ENCODE data around the gene ADPRS.
A peak's percentile ranks its signal among the peaks of the same experiment; 100 is the strongest.

ADPRS gene

GRCh38 chr1:36112823-36113222, 24.1 kb downstream of the ADPRS start:
- DNase-seq, result no peak

- DNase-seq, result no peak
Measured at GRCh38 chr1:36114371-36114770, 25.7 kb downstream of the ADPRS start.

DNA sequence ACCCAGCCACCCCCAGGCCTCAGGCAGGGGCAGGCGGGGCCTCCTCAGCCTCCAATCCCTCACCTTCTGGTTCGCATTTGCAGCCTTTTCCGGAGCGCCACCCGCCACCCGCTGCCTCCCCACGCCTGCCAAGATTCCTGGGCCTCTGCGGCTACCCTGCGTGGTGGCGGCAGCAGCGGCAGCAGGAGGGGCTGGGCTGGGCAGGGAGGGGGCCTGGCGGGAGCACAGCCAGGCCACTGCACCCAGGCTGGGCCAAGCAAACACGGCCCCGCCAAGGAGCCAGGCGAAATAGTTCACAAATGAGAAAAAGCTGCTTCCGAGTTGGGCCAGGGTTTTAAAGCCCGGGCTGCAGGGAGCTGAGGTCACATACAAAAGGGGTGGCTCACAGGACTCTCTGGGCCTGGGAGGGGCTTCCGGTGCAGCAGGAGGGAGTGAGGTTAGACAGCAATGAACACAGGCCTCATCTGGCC, 26.5 kb downstream of the ADPRS start:
- DNase-seq, result no peak

DNA sequence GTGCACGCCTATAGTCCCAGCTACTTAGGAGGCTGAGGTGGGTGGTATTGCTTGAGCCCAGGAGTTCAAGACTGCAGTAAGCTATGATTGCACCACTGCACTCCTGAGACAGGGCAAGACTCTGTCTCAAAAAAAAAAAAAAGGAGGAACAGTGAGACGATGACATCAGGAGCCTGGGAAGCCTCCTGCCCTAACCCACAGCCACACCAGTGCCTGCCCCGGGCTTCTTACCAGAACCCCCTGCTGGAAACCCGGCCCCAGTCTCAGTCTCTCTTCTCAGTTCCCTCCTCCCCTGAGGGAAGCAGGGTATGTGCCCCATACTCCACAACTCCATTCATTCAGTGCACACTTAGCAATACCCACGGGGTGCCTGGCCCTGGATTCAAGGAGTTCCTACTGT, 27.2 kb downstream of the ADPRS start:
- DNase-seq, result no peak

GRCh38 chr1:36116901-36117300, 28.2 kb downstream of the ADPRS start:
- no peak for DNase-seq

- DNase-seq, result no peak
Measured at GRCh38 chr1:36118447-36119204, 29.9 kb downstream of the ADPRS start.

DNA sequence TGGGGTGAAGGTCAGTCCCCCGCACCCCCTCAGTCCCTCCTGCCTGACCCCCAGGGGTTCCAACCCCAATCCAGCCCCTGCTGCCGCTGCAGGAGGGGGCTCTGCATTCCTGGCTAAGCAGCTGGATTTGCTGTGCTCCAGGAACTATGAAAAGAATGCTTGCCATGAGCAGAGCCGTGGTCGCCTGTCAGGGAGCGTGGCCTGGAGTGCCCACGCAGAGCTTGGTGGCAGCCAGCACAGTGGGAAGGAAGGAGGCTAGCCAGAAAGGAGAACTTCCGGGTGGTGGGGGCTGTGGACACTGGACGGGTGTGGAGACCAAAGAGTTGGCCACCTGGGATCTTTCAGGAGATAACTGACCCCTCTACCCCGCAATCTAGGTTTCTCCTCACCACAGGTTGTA, 30.8 kb downstream of the ADPRS start:
- no peak for DNase-seq

DNA sequence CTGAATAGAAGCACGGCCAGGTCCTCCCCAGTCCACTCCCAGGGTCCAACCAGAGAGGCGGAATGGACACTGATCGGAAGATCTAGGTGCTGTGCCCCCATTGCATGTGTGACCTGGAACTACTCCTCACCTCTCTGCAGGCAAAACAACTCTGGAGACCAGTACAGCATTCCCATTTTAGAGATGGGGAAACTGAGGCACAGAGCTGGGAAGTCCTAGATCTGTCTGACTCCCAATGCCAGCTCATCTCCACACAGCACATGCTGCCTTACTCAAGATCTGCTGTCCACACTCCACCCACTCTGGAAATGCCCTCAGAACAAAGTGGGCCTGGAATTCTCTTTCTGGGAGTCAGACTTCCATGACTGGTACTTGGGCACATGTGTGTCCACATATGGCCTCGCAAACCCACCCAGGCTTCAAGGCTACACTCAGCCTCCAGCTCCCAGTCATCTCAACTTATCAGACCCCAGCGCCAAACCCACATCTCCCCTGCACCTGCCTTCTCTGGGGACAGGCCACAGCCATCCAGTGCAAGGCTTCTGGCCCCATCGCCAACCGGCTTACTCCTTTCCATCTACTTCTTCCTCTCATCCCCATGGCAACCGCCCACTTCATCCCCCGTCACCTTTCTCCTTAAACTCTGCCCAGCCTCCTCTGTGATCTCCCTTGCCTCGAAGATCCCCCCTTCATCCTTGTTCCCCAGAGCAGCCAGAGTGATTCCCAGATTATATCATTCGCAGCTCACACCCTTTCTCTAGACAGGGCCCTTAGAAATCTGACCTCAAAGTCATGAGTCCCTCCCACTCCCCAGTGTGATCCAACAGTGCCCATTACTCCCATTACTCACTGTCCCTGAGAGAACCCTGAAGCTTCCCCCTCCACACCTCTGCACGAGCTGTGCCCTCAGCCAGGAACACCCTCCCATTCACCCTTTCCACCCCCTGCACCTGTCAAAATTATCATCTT, 33.7 kb downstream of the ADPRS start:
- no peak for DNase-seq

- peak; percentile 18 for DNase-seq
Measured at GRCh38 chr1:36123356-36123755, 34.7 kb downstream of the ADPRS start.

- DNase-seq, result no peak
Measured at GRCh38 chr1:36124404-36125128, 35.9 kb downstream of the ADPRS start.

DNA sequence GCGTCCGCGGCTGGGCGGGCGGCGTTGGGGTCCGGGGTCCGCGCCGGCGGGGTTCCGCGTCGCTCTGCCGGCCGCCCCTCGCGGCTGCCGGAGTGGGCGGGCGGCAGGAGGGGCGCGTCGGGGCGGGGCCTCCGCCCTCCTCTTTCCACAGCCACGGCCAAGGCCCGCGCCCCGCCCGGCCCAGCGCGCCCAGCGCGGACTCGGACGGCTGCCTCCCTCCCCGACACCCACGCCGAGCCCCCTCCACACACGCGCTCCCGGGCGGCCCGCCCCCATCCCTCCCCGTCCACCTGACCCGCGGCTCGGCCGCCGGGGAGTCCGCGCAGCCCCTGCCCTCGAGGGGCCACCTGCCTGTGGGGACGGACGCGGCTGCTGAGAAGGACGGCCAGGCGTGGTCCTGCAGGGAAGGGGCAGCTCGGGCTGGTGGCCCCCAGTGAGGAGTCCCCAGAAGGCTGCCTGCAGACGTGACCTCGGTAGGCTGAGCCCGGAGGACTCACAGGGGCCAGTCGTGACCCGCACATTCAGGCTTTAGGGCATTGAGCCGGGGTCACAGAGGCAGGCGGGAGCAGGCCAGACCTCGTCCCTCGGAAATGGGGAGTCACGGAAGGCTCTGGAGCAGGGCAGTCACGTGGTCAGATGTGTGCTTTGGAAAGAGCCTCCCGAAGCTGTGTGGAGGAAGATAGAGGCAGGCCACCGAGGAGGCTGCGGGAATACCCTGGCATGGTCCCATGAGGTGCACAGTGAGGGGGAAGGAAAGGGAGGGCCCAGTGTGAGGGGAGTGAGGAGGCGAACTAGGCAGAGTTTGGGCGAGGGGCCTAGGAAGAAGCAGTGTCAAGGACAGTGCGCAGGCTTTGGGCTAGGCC, 36.7 kb downstream of the ADPRS start, which contains the start of gene COL8A2:
Gene COL8A2 (minus strand): TSS at position 94 of the 863 bp plus-strand sequence. CDS start 24,980 bp downstream, outside the sequence.
- DNase-seq, result no peak

DNA sequence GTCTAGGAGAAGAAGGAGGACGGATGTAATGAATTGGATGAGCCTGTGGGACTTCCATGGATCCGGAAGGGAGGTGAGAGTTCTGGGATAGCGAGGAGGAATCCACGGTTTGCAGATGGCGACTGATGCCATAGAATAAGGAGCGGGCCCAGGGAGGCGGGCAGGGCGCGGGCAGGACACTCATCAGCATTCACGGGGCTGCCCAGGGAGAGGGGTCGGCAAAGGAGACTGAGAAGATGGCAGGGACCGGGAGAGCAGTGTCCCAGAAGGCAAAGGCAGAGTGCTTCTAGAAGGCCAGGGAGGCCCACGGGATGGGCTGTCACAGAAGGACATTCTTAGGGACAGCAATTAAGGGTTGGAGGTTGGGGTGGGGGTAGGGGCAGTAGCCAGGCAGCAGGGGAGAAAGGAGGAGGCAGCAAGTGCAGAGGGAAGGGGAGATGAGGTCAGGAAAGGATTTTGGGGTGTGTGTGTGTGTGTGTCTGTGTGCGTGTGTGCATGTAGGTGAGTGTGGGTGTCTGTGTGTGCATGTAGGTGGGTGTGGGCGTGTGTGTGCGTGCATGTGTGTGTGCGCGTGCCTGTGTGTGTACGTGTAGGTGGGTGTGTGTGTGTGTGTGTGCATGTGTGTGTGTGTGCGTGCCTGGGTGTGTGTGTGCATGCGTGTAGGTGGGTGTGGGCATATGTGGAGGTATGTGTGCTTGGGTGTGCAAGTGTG, 37.5 kb downstream of the ADPRS start:
- no peak for DNase-seq

- DNase-seq, result no peak
Measured at GRCh38 chr1:36126797-36127500, 38.3 kb downstream of the ADPRS start.

DNA sequence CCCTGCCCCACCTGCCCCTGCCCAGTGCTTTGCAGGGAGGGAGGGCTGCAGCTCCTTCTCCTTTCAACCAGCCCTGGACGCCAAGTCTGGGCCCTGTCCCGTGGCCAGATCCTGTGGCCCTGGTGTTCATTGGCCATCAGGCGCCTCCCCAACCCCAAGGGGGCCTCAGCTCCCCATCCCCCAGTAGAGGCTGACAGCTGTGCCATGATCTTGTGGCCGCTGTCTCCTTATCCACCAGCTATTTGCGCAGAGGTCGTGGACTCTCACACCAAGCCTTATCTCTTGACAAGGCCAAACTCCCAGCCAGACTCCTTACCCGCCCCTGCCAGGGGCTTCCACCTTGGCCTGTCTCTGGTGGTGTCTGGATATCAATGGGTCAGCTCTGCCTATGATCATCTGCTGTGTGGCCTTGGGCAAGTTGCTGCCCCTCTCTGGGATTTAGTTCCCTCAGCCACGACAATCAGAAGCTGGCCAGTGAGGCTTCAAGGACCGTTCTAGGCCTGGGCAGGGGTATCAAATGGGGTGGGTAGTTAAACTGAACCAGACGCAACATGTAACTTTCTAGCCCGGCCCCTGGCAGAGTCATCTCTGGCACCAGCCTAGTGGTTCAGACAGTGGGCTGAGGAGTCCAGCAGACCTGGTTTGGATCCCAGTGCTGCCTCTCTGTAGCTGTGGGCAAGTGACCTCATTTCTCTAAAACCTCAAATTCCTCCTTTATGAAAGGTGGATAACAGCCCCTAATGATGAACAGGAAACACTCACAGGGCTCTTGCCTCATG, 39.6 kb downstream of the ADPRS start:
- no peak for DNase-seq

GRCh38 chr1:36128905-36129206, 40.2 kb downstream of the ADPRS start:
- no peak for DNase-seq

- no peak for DNase-seq
Measured at GRCh38 chr1:36132029-36132428, 43.3 kb downstream of the ADPRS start.

DNA sequence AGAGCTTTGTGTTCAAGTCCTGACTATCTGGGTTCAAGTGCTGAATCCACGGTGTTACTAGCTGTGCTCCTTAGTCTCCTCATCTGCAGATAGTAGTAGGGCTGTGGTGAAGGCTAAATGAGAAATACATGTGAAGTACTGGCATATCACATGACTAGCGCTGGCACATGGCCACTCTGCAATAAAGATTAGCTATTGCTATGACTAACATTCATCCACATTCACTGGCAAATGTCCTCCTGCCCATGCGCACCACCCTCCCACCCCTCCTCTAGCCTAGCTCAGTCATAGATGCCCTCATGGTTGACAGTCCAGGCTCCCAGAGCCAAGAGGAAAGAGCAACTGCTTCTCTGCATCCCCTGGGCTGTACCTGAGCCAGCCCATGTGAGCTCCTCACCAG, 44.8 kb downstream of the ADPRS start:
- DNase-seq, result no peak

DNA sequence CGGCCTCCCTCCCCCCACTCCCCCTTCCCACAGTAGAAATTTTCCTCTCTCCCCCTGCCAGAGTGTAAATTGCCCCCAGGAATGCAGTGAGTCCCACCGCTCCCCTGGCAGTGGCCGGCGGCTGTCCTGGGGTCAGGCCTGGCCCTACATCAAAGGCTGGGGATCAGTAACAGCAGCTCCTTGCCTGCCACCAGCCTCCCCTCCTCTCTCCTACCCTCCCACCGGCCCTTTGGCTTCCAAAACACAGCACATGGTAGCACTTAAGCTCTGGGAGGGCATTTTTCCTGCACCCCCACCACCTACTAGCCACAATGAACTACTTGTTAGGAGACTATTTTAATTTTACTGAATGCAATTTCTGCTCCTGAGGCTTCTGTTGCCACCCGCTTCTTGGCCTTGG, 45.3 kb downstream of the ADPRS start:
- no peak for DNase-seq

DNA sequence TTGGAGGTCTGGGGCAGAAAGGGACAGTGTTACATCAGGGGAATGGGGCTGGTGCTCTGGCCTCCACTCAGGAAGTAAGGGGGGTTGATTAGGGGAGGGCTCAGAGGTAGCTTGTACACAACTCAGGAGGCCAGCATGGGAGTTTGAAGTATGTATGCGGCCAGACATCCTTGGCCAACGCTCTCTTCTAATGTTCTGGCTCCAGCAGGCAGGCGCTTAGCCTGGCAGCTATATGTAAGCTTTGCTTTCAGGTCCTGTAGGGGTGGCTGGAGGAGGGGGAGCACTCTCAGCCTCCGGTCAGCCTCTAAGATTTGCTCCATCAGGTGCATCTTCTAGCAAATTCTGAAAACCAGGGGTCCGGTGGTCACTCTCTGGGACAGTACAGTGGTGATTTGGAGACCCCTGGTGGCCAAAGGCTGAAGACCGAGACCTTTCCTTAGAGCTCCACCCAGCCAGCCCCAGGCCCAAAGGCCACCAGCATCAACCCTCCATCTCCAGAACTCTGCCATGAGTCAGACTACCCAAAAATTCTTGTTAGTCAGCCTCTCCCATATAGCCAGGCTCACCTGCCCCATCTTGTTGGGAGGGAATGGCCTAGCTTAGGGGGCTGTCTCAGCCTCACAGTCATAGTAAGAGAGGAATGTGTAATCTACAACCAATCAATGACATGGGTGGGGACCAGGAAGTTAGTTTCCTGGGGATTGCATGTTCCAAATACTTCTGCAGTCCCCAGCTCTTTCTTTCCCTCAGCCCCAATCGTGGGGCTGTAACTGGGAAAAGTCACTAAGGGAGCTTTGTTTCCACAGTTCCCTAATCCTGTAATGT, 46.0 kb downstream of the ADPRS start:
- DNase-seq, result peak; percentile 51
